SK-N-SH treated with all-trans-retinoic acid at 6 μM for 48 hours (cell line): ENCODE results near the gene YBX1.

ENCODE experiments used
- ATAC-seq: fragments of 200-7000 bp; cut with Tn5 transposase; 3 replicates; pipeline ENCODE4 v1.9.1; 2020; ENCODE audit warnings: mild to moderate bottlenecking, moderate library complexity
- ARNTL ChIP-seq: fragments of 450-650 bp; formaldehyde crosslinking; IDR thresholded peaks from 2 replicates; pipeline ENCODE4 v1.5.0; 2020; ENCODE audit warnings: low read depth, mild to moderate bottlenecking, moderate library complexity, borderline replicate concordance
- BACH2 ChIP-seq: fragments of 250-450 bp; sonication (Bioruptor Pico); IDR thresholded peaks from 2 replicates; pipeline ENCODE4 v1.9.0; 2021; ENCODE audit warnings: mild to moderate bottlenecking, borderline replicate concordance
- CSDC2 ChIP-seq: fragments of 250-450 bp; sonication (Bioruptor Pico); IDR thresholded peaks from 2 replicates; pipeline ENCODE4 v1.5.0; 2020; ENCODE audit warnings: mild to moderate bottlenecking, moderate library complexity
- CSRNP3 ChIP-seq: fragments of 250-450 bp; sonication (Bioruptor Pico); IDR thresholded peaks from 2 replicates; pipeline ENCODE4 v1.5.1; 2021; ENCODE audit warnings: mild to moderate bottlenecking, moderate library complexity
- ESRRG ChIP-seq: fragments of 250-450 bp; sonication (Bioruptor Pico); IDR thresholded peaks from 2 replicates; pipeline ENCODE4 v1.6.1; 2021; ENCODE audit warnings: mild to moderate bottlenecking
- GLIS3 ChIP-seq: fragments of 250-450 bp; sonication (Bioruptor Pico); IDR thresholded peaks from 2 replicates; pipeline ENCODE4 v1.5.0; 2020; ENCODE audit warnings: mild to moderate bottlenecking, moderate library complexity
- OSR1 ChIP-seq: fragments of 250-450 bp; sonication (Bioruptor Pico); IDR thresholded peaks from 2 replicates; pipeline ENCODE4 v1.8.0; 2022; ENCODE audit warnings: moderate library complexity, mild to moderate bottlenecking, inconsistent platforms
- PATZ1 ChIP-seq: fragments of 250-450 bp; sonication (Bioruptor Pico); IDR thresholded peaks from 2 replicates; pipeline ENCODE4 v1.8.0; 2020; ENCODE audit warnings: mild to moderate bottlenecking, moderate library complexity, borderline replicate concordance
- POU6F1 ChIP-seq: fragments of 250-450 bp; sonication (Bioruptor Pico); IDR thresholded peaks from 2 replicates; pipeline ENCODE4 v1.8.0; 2021; ENCODE audit warnings: low read depth, mild to moderate bottlenecking, moderate library complexity, borderline replicate concordance
- PPARA ChIP-seq: fragments of 250-450 bp; sonication (Bioruptor Pico); IDR thresholded peaks from 2 replicates; pipeline ENCODE4 v1.5.0; 2020; ENCODE audit warnings: mild to moderate bottlenecking, borderline replicate concordance
- RARB ChIP-seq: fragments of 250-450 bp; sonication (Bioruptor Pico); IDR thresholded peaks from 2 replicates; pipeline ENCODE4 v1.8.0; 2021; ENCODE audit warnings: mild to moderate bottlenecking, moderate library complexity
- SNAI2 ChIP-seq: fragments of 250-450 bp; sonication (Bioruptor Pico); IDR thresholded peaks from 2 replicates; pipeline ENCODE4 v1.5.0; 2020; ENCODE audit warnings: mild to moderate bottlenecking, moderate library complexity
- TCF4 ChIP-seq: fragments of 250-450 bp; sonication (Bioruptor Pico); IDR thresholded peaks from 2 replicates; pipeline ENCODE4 v1.8.0; 2021; ENCODE audit warnings: mild to moderate bottlenecking, moderate library complexity, borderline replicate concordance
- TOX ChIP-seq: fragments of 250-450 bp; sonication (Bioruptor Pico); IDR thresholded peaks from 2 replicates; pipeline ENCODE4 v1.8.0; 2021; ENCODE audit warnings: mild to moderate bottlenecking, moderate library complexity, borderline replicate concordance
- TSHZ2 ChIP-seq: fragments of 250-450 bp; sonication (Bioruptor Pico); IDR thresholded peaks from 2 replicates; pipeline ENCODE4 v1.5.0; 2020; ENCODE audit warnings: mild to moderate bottlenecking, moderate library complexity
- ZC3H10 ChIP-seq: fragments of 250-450 bp; sonication (Bioruptor Pico); IDR thresholded peaks from 2 replicates; pipeline ENCODE4 v1.5.1; 2021; ENCODE audit warnings: mild to moderate bottlenecking, moderate library complexity
- ZFP3 ChIP-seq: fragments of 250-450 bp; sonication (Bioruptor Pico); IDR thresholded peaks from 2 replicates; pipeline ENCODE4 v1.5.0; 2020; ENCODE audit warnings: mild to moderate bottlenecking, moderate library complexity
- ZNF565 ChIP-seq: fragments of 450-650 bp; formaldehyde crosslinking; conservative IDR thresholded peaks from 2 replicates; pipeline ENCODE4 v1.5.0; 2020; ENCODE audit warnings: low read depth, mild to moderate bottlenecking, moderate library complexity
- ZNF70 ChIP-seq: fragments of 450-650 bp; formaldehyde crosslinking; IDR thresholded peaks from 2 replicates; pipeline ENCODE4 v1.5.0; 2020; ENCODE audit warnings: mild to moderate bottlenecking, moderate library complexity
- ZNF8 ChIP-seq: fragments of 450-650 bp; formaldehyde crosslinking; IDR thresholded peaks from 2 replicates; pipeline ENCODE4 v1.5.0; 2020; ENCODE audit warnings: mild to moderate bottlenecking, moderate library complexity

YBX1 gene

GRCh38 chr1:42740851-42741580, 58.8 kb downstream of the YBX1 start:
- no peak for ATAC-seq
- TF ChIP-seq GLIS3 (CRISPR knock-in tag) (no peak), CSRNP3 (CRISPR knock-in tag) (no peak), ZNF565 (CRISPR knock-in tag) (no peak), ZFP3 (CRISPR knock-in tag) (no peak), RARB (CRISPR knock-in tag) (no peak), POU6F1 (CRISPR knock-in tag) (no peak), TOX (CRISPR knock-in tag) (no peak), CSDC2 (CRISPR knock-in tag) (no peak), TSHZ2 (CRISPR knock-in tag) (no peak), ARNTL (CRISPR knock-in tag) (no peak), PPARA (CRISPR knock-in tag) (no peak), ZNF8 (CRISPR knock-in tag) (no peak), ZNF70 (no peak), TCF4 (CRISPR knock-in tag) (no peak)
- TF ChIP-seq, all 23 proteins: peak for 0

- TF ChIP-seq TOX (CRISPR knock-in tag) (no peak), PATZ1 (no peak), CSRNP3 (CRISPR knock-in tag) (no peak), ZNF70 (no peak), ARNTL (CRISPR knock-in tag) (no peak), ZNF8 (CRISPR knock-in tag) (no peak), TSHZ2 (CRISPR knock-in tag) (no peak), ESRRG (no peak), BACH2 (CRISPR knock-in tag) (no peak), SNAI2 (no peak), ZNF565 (CRISPR knock-in tag) (no peak), RARB (CRISPR knock-in tag) (no peak), ZC3H10 (CRISPR knock-in tag) (no peak), OSR1 (CRISPR knock-in tag) (no peak)
- no peak for ATAC-seq
Observed at GRCh38 chr1:42741706-42742105, 59.5 kb downstream of the YBX1 start.
